Mesenchymal stem cell (in vitro differentiated cells and primary cell): ENCODE results near the gene LAMB4.

Source experiments
- DNase-seq: peaks from one replicate; pipeline ENCODE4 v3.0.0-alpha.2; 2013
- H2AFZ ChIP-seq: one replicate; pipeline ENCODE4 v1.6.1; 2013; ENCODE audit warnings: low read depth, mild to moderate bottlenecking, control low read depth, inconsistent platforms, low read length, moderate library complexity
- H2AK5ac ChIP-seq: 2 replicates; pipeline ENCODE4 v1.6.1; 2013; ENCODE audit warnings: low read length, moderate library complexity, mild to moderate bottlenecking, inconsistent platforms; ENCODE audit not compliant: severe bottlenecking
- H2BK120ac ChIP-seq: one replicate; pipeline ENCODE4 v1.6.1; 2013; ENCODE audit warnings: low read depth, mild to moderate bottlenecking, inconsistent platforms, low read length, moderate library complexity
- H2BK12ac ChIP-seq, 2 experiments: one replicate each; pipeline ENCODE4 v1.6.1; 2013; ENCODE audit warnings: inconsistent platforms in 2 of 2, low read length in 2 of 2, mild to moderate bottlenecking in 2 of 2, moderate library complexity in 2 of 2, control low read depth in 1 of 2
- H2BK15ac ChIP-seq: one replicate; pipeline ENCODE4 v1.6.1; 2013; ENCODE audit warnings: mild to moderate bottlenecking, low read depth, inconsistent platforms; ENCODE audit not compliant: poor library complexity, severe bottlenecking
- H2BK5ac ChIP-seq: 2 replicates; pipeline ENCODE4 v1.6.1; 2013; ENCODE audit warnings: low read depth, mild to moderate bottlenecking, low read length, control low read depth, inconsistent platforms; ENCODE audit not compliant: poor library complexity, severe bottlenecking
- H3K14ac ChIP-seq, 2 experiments: one replicate each; pipeline ENCODE4 v1.6.1; 2013; ENCODE audit warnings: inconsistent platforms in 2 of 2, low read length in 2 of 2, control low read depth in 1 of 2, mild to moderate bottlenecking in 1 of 2, moderate library complexity in 1 of 2
- H3K18ac ChIP-seq, 2 experiments: one replicate each; pipeline ENCODE4 v1.6.1; 2013; ENCODE audit warnings: inconsistent platforms in 2 of 2, low read length in 2 of 2, control low read depth in 1 of 2, low read depth in 1 of 2, mild to moderate bottlenecking in 1 of 2
- H3K23ac ChIP-seq, 2 experiments: one replicate each; pipeline ENCODE4 v1.6.1; 2013; ENCODE audit warnings: inconsistent platforms in 2 of 2, low read length in 2 of 2, mild to moderate bottlenecking in 2 of 2, moderate library complexity in 2 of 2, control low read depth in 1 of 2
- H3K27ac ChIP-seq: 2 replicates; pipeline ENCODE4 v1.5.1; 2013; ENCODE audit warnings: mild to moderate bottlenecking, moderate library complexity, low read length, control low read depth, inconsistent platforms; ENCODE audit not compliant: poor library complexity, severe bottlenecking
- H3K27me3 ChIP-seq, 2 experiments: 2 replicates each; pipeline versions ENCODE4 v1.6.1 to v1.7.0; 2013; ENCODE audit warnings: low read length in 2 of 2, mild to moderate bottlenecking in 2 of 2, moderate library complexity in 2 of 2, control low read depth in 1 of 2, inconsistent platforms in 1 of 2; ENCODE audit not compliant: control insufficient read depth in 1 of 2, insufficient read depth in 1 of 2
- H3K36me3 ChIP-seq, 2 experiments: 2 replicates each; pipeline versions ENCODE4 v1.6.1 to v1.7.0; 2013; ENCODE audit warnings: low read length in 2 of 2, control low read depth in 1 of 2, inconsistent platforms in 1 of 2, low read depth in 1 of 2, mild to moderate bottlenecking in 1 of 2; ENCODE audit not compliant: insufficient read depth in 2 of 2, control insufficient read depth in 1 of 2
- H3K4ac ChIP-seq, 2 experiments: one replicate each; pipeline ENCODE4 v1.6.1; 2013; ENCODE audit warnings: inconsistent platforms in 2 of 2, low read length in 2 of 2, mild to moderate bottlenecking in 2 of 2, moderate library complexity in 2 of 2, control low read depth in 1 of 2, low read depth in 1 of 2
- H3K4me1 ChIP-seq: 2 replicates; pipeline ENCODE4 v1.6.1; 2013; ENCODE audit warnings: low read depth, low read length, control low read depth; ENCODE audit not compliant: control insufficient read depth, insufficient read depth
- H3K4me2 ChIP-seq: 2 replicates; pipeline ENCODE4 v1.6.1; 2013; ENCODE audit warnings: low read length, mild to moderate bottlenecking, inconsistent platforms; ENCODE audit not compliant: poor library complexity, severe bottlenecking
- H3K4me3 ChIP-seq, 2 experiments: 2 replicates each; pipeline versions ENCODE4 v1.5.1 to v1.7.0; 2013; ENCODE audit warnings: low read length in 2 of 2, mild to moderate bottlenecking in 2 of 2, control low read depth in 1 of 2, low read depth in 1 of 2; ENCODE audit not compliant: insufficient read depth in 1 of 2
- H3K79me1 ChIP-seq: replicated peaks from 2 replicates; pipeline ENCODE4 v1.6.1; 2013; ENCODE audit warnings: mild to moderate bottlenecking, control low read depth, low read length, inconsistent platforms; ENCODE audit not compliant: poor library complexity, severe bottlenecking
- H3K9ac ChIP-seq: 2 replicates; pipeline ENCODE4 v1.7.0; 2013; ENCODE audit warnings: mild to moderate bottlenecking, low read length, moderate library complexity
- H3K9me3 ChIP-seq: 2 replicates; pipeline ENCODE4 v1.7.0; 2013; ENCODE audit warnings: mild to moderate bottlenecking, low read length; ENCODE audit not compliant: control insufficient read depth
- H4K8ac ChIP-seq: one replicate; pipeline ENCODE4 v1.6.1; 2013; ENCODE audit warnings: inconsistent platforms, mild to moderate bottlenecking, low read length, moderate library complexity
- H4K91ac ChIP-seq: one replicate; pipeline ENCODE4 v1.6.1; 2013; ENCODE audit warnings: mild to moderate bottlenecking, low read length, inconsistent platforms
- WGBS: methylation state at CpG from one replicate; pipeline ENCODE4 v1.1.7; 2013; ENCODE audit warnings: mixed read lengths; 5-methylcytosine and 5-hydroxymethylcytosine counted together

The LAMB4 gene

DNA sequence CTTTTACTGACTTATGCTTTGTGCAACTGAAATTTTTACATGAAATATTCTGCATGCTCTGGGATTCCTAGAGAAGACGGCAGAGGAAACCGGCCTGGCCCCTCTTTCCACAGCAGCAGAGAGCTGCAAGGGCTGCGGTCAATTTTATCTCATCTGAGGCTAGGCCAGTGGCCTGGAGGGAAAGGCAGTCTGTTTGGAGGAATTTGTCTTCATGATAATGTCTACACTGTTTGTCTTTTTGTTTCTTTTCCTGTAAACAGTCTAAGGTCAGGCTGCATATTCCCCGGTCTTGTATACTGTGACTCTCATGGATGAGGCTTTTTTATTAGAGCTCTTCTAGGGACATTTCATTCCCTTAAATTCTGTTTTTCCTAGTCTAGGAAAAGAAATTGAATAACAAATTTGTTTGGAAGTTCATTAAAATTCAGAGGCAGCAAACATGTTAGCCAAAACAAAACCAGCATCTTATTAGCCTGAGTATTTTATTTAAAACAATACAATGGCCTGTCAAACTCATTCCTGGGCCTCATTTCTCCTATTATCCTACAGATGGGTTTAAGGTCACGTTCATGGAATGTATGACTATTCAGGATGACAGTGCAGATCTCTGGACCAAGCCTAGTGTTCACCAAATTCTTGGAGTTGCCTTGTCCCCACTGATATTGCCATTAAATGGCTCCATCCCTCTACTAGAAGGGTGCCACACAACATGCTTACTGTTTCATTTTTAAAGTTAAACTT, 26.4 kb downstream of the LAMB4 start:
- peak; percentile 76 for DNase-seq
- no peak overlapping the region for H3K9ac ChIP-seq
- H3K23ac ChIP-seq: no peak overlapping the region
- no peak overlapping the region for H3K4me3 ChIP-seq
- H3K14ac ChIP-seq: no peak overlapping the region
- H4K8ac ChIP-seq: peak overlapping the region; percentile 61
- H2BK120ac ChIP-seq: peak overlapping the region; percentile 91
- no peak overlapping the region for H3K4me2 ChIP-seq
- WGBS: 44% methylated on average over 4 of the region's 5 CpGs
- H3K9me3 ChIP-seq: no peaks in the 10 kb centered on the region
- no peak overlapping the region for H2BK5ac ChIP-seq
- peak overlapping the region in 1 of 2 experiments; percentile 25 for H2BK12ac ChIP-seq
- no peaks in the 10 kb centered on the region for H3K36me3 ChIP-seq
- H3K18ac ChIP-seq: peak overlapping the region; percentile 28 to 72
- peaks cover 2% of the 10 kb centered on the region for H3K4me1 ChIP-seq
- no peaks in the 10 kb centered on the region for H3K79me1 ChIP-seq
- no peak overlapping the region for H2BK15ac ChIP-seq
- H2AK5ac ChIP-seq: peak overlapping the region; percentile 46
- peak overlapping the region; percentile 77 for H4K91ac ChIP-seq
- no peak overlapping the region for H3K27ac ChIP-seq
- H3K4ac ChIP-seq: peak overlapping the region in 1 of 2 experiments; percentile 54
- H2AFZ ChIP-seq: no peak overlapping the region
- H3K27me3 ChIP-seq: no peaks in the 10 kb centered on the region

DNA sequence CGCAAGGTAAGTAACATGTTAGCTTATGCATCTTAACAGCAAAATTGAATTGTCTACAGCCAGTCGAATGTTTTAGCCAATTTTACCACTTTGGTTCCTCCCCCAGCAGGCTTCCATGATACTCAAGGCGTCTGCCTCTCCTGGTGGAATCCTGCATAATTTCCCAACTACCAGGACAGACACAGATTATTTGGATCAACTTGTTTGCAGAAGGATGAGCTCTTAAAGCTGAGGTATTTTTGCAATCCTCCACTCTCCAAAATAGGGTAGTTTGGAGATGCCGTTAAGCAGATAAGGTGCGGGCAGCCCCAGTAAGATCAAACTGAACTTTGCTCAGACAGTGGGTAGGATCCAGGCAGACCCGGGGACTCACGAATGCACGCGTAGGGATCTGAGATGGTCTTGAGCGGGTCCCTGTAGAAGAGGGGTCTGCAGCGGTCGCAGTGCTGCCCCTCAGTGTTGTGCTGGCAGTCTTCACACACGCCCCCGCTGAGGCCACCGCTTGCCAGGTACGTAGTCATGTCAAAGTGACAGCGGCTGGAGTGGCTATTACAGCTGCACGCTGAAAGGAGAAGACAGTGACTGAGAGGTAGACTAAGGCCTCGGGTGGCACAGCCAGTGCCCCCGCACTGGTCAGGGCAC, 27.4 kb downstream of the LAMB4 start:
- H3K4me3 ChIP-seq: no peak overlapping the region
- peak overlapping the region in 1 of 2 experiments; percentile 87 for H3K14ac ChIP-seq
- H2AFZ ChIP-seq: no peak overlapping the region
- H3K27ac ChIP-seq: no peak overlapping the region
- H2BK12ac ChIP-seq: peak overlapping the region; percentile 51 to 99
- H3K18ac ChIP-seq: peak overlapping the region; percentile 17 to 83
- no peak overlapping the region for H2AK5ac ChIP-seq
- H4K91ac ChIP-seq: peak overlapping the region; percentile 16
- WGBS: 97% methylated on average over 19 of the region's 20 CpGs
- peak overlapping the region; percentile 45 for H4K8ac ChIP-seq
- no peak for DNase-seq
- H3K9me3 ChIP-seq: no peaks in the 10 kb centered on the region
- no peak overlapping the region for H3K23ac ChIP-seq
- no peaks in the 10 kb centered on the region for H3K27me3 ChIP-seq
- peak overlapping the region; percentile 46 to 72 for H3K4ac ChIP-seq
- no peak overlapping the region for H3K4me2 ChIP-seq
- peak overlapping the region; percentile 76 for H2BK120ac ChIP-seq
- H2BK15ac ChIP-seq: peak overlapping the region; percentile 44
- H3K36me3 ChIP-seq: no peaks in the 10 kb centered on the region
- no peaks in the 10 kb centered on the region for H3K4me1 ChIP-seq
- H3K9ac ChIP-seq: no peak overlapping the region
- no peaks in the 10 kb centered on the region for H3K79me1 ChIP-seq
- no peak overlapping the region for H2BK5ac ChIP-seq

DNA sequence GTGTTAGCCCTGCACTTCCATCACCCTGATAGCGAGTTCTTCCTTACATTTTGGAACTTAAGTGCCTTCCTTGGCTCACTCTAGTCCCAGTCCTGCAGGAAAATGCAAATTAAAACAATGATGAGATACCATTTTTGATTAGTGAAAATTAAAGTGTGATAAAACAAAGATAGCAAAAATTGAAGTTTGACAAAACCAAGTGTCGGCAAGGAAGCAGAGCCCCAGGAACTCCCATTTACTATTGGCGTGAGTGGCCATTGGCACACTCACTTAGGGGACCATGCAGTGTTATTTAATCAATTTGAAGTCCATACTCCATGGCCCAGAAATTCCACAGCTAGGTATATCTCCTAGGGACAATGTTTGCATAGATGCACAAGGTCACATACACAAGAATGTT, 28.4 kb downstream of the LAMB4 start:
- no peak overlapping the region for H2AFZ ChIP-seq
- no peak overlapping the region for H3K18ac ChIP-seq
- no peak overlapping the region for H3K27ac ChIP-seq
- H4K8ac ChIP-seq: no peak overlapping the region
- H3K4me3 ChIP-seq: no peak overlapping the region
- no peaks in the 10 kb centered on the region for H3K9me3 ChIP-seq
- no peak overlapping the region for H2BK15ac ChIP-seq
- H3K9ac ChIP-seq: no peak overlapping the region
- H3K4me1 ChIP-seq: no peaks in the 10 kb centered on the region
- H3K27me3 ChIP-seq: no peaks in the 10 kb centered on the region
- H2BK120ac ChIP-seq: no peak overlapping the region
- 100% methylated on average over 3 of the region's 3 CpGs for WGBS
- no peak overlapping the region for H4K91ac ChIP-seq
- no peak overlapping the region for H3K23ac ChIP-seq
- H2BK5ac ChIP-seq: no peak overlapping the region
- H2AK5ac ChIP-seq: no peak overlapping the region
- H3K14ac ChIP-seq: peak overlapping the region in 1 of 2 experiments; percentile 74
- no peak overlapping the region for H2BK12ac ChIP-seq
- no peak overlapping the region for H3K4me2 ChIP-seq
- H3K4ac ChIP-seq: no peak overlapping the region
- DNase-seq: no peak
- no peaks in the 10 kb centered on the region for H3K36me3 ChIP-seq
- H3K79me1 ChIP-seq: no peaks in the 10 kb centered on the region

GRCh38 chr7:108099713-108100112, 30.4 kb downstream of the LAMB4 start:
- no peak overlapping the region for H3K4me3 ChIP-seq
- no peak overlapping the region for H2AFZ ChIP-seq
- H2BK5ac ChIP-seq: no peak overlapping the region
- H3K4me2 ChIP-seq: no peak overlapping the region
- no peak overlapping the region for H2BK12ac ChIP-seq
- H2BK120ac ChIP-seq: no peak overlapping the region
- H4K91ac ChIP-seq: no peak overlapping the region
- no peaks in the 10 kb centered on the region for H3K79me1 ChIP-seq
- H3K36me3 ChIP-seq: no peaks in the 10 kb centered on the region
- peaks cover 3% of the 10 kb centered on the region for H3K4me1 ChIP-seq
- DNase-seq: peak; percentile 48
- no peak overlapping the region for H4K8ac ChIP-seq
- WGBS: no CpG with 5 or more reads among the region's 1 CpG
- H2AK5ac ChIP-seq: no peak overlapping the region
- no peak overlapping the region for H3K4ac ChIP-seq
- no peak overlapping the region for H3K18ac ChIP-seq
- H2BK15ac ChIP-seq: no peak overlapping the region
- no peak overlapping the region for H3K27ac ChIP-seq
- H3K27me3 ChIP-seq: no peaks in the 10 kb centered on the region
- no peaks in the 10 kb centered on the region for H3K9me3 ChIP-seq
- no peak overlapping the region for H3K14ac ChIP-seq
- H3K9ac ChIP-seq: no peak overlapping the region
- H3K23ac ChIP-seq: no peak overlapping the region
